Uterus (tissue), 4 donors: Measurements from ENCODE around the gene MYO9B. TPM values are rescaled to one million over a fixed set of nuclear protein-coding genes. Genes with fewer than 3 reads are reported as not detected.

Experiments used
- DNase-seq, 2 donors: peaks; one replicate each; pipeline ENCODE4 v3.0.0-alpha.2; 2019 to 2020
- H3K27ac ChIP-seq, 2 donors: fragments of 200-600 bp; sonication (generic); 1 replicate in 1 of 2; 2 replicates in 1 of 2; pipeline ENCODE4 v1.5.1; 2016 to 2018
- H3K27me3 ChIP-seq, 2 donors: fragments of 200-600 bp; sonication (generic); one replicate each; pipeline ENCODE4 v1.5.1; 2018 to 2019; ENCODE audit warnings: control low read depth in 1 of 2
- H3K36me3 ChIP-seq, 2 donors: fragments of 200-600 bp; sonication (generic); one replicate each; pipeline ENCODE4 v1.5.1; 2019; ENCODE audit warnings: control low read depth in 1 of 2
- H3K4me1 ChIP-seq, 2 donors: fragments of 200-600 bp; sonication (generic); one replicate each; pipeline ENCODE4 v1.5.1; 2018 to 2019; ENCODE audit warnings: control low read depth in 1 of 2
- H3K4me3 ChIP-seq, 2 donors: fragments of 200-600 bp; sonication (generic); 1 replicate in 1 of 2; 2 replicates in 1 of 2; pipeline ENCODE4 v1.5.1; 2018 to 2019; ENCODE audit warnings: mild to moderate bottlenecking in 1 of 2
- H3K9me3 ChIP-seq, 2 donors: fragments of 200-600 bp; sonication (generic); one replicate each; pipeline ENCODE4 v1.5.1; 2019; ENCODE audit warnings: control low read depth in 1 of 2
- CTCF ChIP-seq, 4 experiments: fragments of 200-600 bp in 2 of 4; fragments of 450-650 bp in 2 of 4; sonication (generic) in 2 of 4; IDR thresholded peaks; one replicate each; pipeline ENCODE4 v1.5.1; 2016 to 2019; ENCODE audit warnings: antibody characterized with exemption in 4 of 4, mild to moderate bottlenecking in 2 of 4, moderate library complexity in 1 of 4
- POLR2A ChIP-seq, 2 donors: fragments of 450-650 bp; IDR thresholded peaks; one replicate each; pipeline ENCODE4 v1.6.1; 2016; ENCODE audit warnings: antibody characterized with exemption in 2 of 2, mild to moderate bottlenecking in 1 of 2, moderate library complexity in 1 of 2
- intact Hi-C: fragments of 100-400 bp; cut with DNase I; formaldehyde crosslinking; loops from one replicate; pipeline ENCODE4 v1.15.1; 2023; ENCODE audit warnings: low total_unique reads
- total RNA-seq, 4 donors: library from RNA; depleted of rRNA in 3 of 4; stranded (reverse); fragments of >200 nt in 3 of 4; gene quantifications; one replicate each; pipeline versions ENCODE4 v1.1.0 to v1.2.4, GENCODE V29; 2014 to 2023
- donor health status: DM: yes; HTN: yes; CAD: no.

Gene MYO9B
- total RNA-seq, 4 donors from 2014 or later, result 17.6 to 117 (median 54.1) TPM

GRCh38 chr19:17041976-17042375 lies 33.6 kb upstream of the MYO9B start:
- H3K27ac ChIP-seq, result no peak overlapping the region
- TF ChIP-seq POLR2A (IDR thresholded peaks at IDR 0.05), result no peak
- no peak for TF ChIP-seq CTCF (IDR thresholded peaks at IDR 0.05)
- no peak overlapping the region for H3K4me3 ChIP-seq
- H3K27me3 ChIP-seq, result no peaks in the 10 kb centered on the region
- intact Hi-C loops, result no loop called here
- no peaks in the 10 kb centered on the region for H3K36me3 ChIP-seq
- no peak for DNase-seq
- no peaks in the 10 kb centered on the region for H3K9me3 ChIP-seq
- no peaks in the 10 kb centered on the region for H3K4me1 ChIP-seq

- no peak for TF ChIP-seq POLR2A (IDR thresholded peaks at IDR 0.05)
- no peak for TF ChIP-seq CTCF (IDR thresholded peaks at IDR 0.05)
- H3K36me3 ChIP-seq, result no peaks in the 10 kb centered on the region
- no peak for DNase-seq
- H3K4me3 ChIP-seq, result no peak overlapping the region
- intact Hi-C loops, result no loop called here
- no peaks in the 10 kb centered on the region for H3K9me3 ChIP-seq
- H3K27ac ChIP-seq, result no peak overlapping the region
- no peaks in the 10 kb centered on the region for H3K4me1 ChIP-seq
- no peaks in the 10 kb centered on the region for H3K27me3 ChIP-seq
These were observed 31.8 kb upstream of the MYO9B start for GRCh38 chr19:17043744-17044143.

- Histone ChIP-seq H3K9me3 (no peaks in the 10 kb centered on the region), H3K4me3 (no peak overlapping the region), H3K4me1 (no peaks in the 10 kb centered on the region), H3K36me3 (no peaks in the 10 kb centered on the region), H3K27ac (no peak overlapping the region), H3K27me3 (no peaks in the 10 kb centered on the region)
- TF ChIP-seq POLR2A (IDR thresholded peaks at IDR 0.05), result no peak
- no peak for TF ChIP-seq CTCF (IDR thresholded peaks at IDR 0.05)
- no peak for DNase-seq
- intact Hi-C loops, result no loop called here
These were observed 29.6 kb upstream of the MYO9B start for GRCh38 chr19:17045907-17046502.

- H3K27ac ChIP-seq, result peak overlapping the region in 1 of 2 donors; percentile 69
- no peaks in the 10 kb centered on the region for H3K36me3 ChIP-seq
- no peak for TF ChIP-seq POLR2A (IDR thresholded peaks at IDR 0.05)
- TF ChIP-seq CTCF (IDR thresholded peaks at IDR 0.05), result no peak
- intact Hi-C loops, result no loop called here
- no peaks in the 10 kb centered on the region for H3K27me3 ChIP-seq
- no peaks in the 10 kb centered on the region for H3K9me3 ChIP-seq
- H3K4me1 ChIP-seq, result no peaks in the 10 kb centered on the region
- H3K4me3 ChIP-seq, result no peak overlapping the region
- DNase-seq, result no peak
These were observed 26.6 kb upstream of the MYO9B start for GRCh38 chr19:17048885-17049453.

- no peaks in the 10 kb centered on the region for H3K9me3 ChIP-seq
- no peak overlapping the region for H3K4me3 ChIP-seq
- peak overlapping the region; percentile 29 to 69 for H3K27ac ChIP-seq
- no peaks in the 10 kb centered on the region for H3K4me1 ChIP-seq
- TF ChIP-seq CTCF (IDR thresholded peaks at IDR 0.05), result no peak
- no peak for TF ChIP-seq POLR2A (IDR thresholded peaks at IDR 0.05)
- no peaks in the 10 kb centered on the region for H3K27me3 ChIP-seq
- H3K36me3 ChIP-seq, result no peaks in the 10 kb centered on the region
- peak; percentile 38 to 51 for DNase-seq
- intact Hi-C loops, result loop anchor here (10.0 kb wide), 1 partner anchor 275 kb away; no protein-coding TSS in a partner anchor
These were observed 25.8 kb upstream of the MYO9B start for GRCh38 chr19:17049711-17050280.
